Activated naive CD4-positive, alpha-beta T cell treated with anti-CD3 and anti-CD28 coated beads, Interleukin-2, amount 10 ng/mL, durations not matched to agents 5 hours and 36 hours (primary cell): ENCODE measurements around the gene LAMA5. TPM values are rescaled to one million over a fixed set of nuclear protein-coding genes. Genes with fewer than 3 reads are reported as not detected.

Experiments used
- microRNA-seq: library from miRNA; unstranded; fragments of <30 nt; microRNA quantifications from one replicate; pipeline ENCODE4 v1.2.0, GENCODE V29; 2022; ENCODE audit warnings: borderline microRNAs expressed, borderline replicate concordance
- total RNA-seq, 2 experiments: library from RNA; stranded (reverse); gene quantifications; one replicate each; pipeline ENCODE4 v1.2.3, GENCODE V29; 2021

Gene LAMA5, protein sequence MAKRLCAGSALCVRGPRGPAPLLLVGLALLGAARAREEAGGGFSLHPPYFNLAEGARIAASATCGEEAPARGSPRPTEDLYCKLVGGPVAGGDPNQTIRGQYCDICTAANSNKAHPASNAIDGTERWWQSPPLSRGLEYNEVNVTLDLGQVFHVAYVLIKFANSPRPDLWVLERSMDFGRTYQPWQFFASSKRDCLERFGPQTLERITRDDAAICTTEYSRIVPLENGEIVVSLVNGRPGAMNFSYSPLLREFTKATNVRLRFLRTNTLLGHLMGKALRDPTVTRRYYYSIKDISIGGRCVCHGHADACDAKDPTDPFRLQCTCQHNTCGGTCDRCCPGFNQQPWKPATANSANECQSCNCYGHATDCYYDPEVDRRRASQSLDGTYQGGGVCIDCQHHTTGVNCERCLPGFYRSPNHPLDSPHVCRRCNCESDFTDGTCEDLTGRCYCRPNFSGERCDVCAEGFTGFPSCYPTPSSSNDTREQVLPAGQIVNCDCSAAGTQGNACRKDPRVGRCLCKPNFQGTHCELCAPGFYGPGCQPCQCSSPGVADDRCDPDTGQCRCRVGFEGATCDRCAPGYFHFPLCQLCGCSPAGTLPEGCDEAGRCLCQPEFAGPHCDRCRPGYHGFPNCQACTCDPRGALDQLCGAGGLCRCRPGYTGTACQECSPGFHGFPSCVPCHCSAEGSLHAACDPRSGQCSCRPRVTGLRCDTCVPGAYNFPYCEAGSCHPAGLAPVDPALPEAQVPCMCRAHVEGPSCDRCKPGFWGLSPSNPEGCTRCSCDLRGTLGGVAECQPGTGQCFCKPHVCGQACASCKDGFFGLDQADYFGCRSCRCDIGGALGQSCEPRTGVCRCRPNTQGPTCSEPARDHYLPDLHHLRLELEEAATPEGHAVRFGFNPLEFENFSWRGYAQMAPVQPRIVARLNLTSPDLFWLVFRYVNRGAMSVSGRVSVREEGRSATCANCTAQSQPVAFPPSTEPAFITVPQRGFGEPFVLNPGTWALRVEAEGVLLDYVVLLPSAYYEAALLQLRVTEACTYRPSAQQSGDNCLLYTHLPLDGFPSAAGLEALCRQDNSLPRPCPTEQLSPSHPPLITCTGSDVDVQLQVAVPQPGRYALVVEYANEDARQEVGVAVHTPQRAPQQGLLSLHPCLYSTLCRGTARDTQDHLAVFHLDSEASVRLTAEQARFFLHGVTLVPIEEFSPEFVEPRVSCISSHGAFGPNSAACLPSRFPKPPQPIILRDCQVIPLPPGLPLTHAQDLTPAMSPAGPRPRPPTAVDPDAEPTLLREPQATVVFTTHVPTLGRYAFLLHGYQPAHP (N-terminal part only)
- 1 to 10 TPM in 1 of 2 experiments, under 1 TPM in 1; 0.94 to 1.2 TPM for total RNA-seq

GRCh38 chr20:62367136-62367632, at the start of gene LAMA5:
LAMA5 (minus strand) TSS chr20:62367312; CDS start chr20:62367245, 67 bp downstream.

DNA sequence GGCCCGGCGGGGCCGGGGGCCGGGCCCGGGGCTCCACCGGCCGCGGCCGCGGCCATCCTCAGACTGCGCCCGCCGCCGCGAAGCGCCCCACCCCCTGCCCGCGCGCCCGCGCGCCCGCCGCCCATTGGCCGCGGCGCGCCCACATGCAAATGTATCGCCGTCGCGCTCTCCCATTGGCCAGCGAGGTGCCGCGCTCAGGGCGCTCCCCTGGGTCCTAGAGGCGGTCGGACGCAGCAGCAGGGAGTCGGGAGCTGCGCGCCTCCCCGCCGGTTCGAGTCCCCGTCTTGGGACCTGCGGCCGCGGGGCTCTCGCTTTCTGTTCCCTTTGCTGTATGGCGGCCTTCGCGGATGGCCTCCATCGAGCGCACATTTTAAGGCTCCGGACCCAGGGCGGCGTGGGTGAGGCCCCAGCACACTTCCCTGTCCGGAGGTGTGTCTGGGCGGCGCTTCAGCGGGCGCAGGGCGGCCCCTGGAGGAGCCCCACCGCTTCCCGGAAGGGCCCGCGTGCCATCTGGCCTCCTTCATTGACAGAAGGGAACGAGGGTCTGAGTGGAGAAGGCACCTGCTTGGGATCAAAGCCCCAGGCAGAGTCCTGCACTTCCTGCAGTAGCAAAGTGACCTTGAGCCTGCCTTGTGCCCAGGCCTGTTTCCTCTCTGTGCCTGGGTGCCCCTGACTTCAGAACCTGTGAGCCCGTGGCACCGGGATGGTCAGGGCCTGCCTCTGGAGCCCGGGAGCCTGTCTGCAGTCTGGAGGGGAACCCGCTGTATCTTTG, 40.3 kb upstream of the LAMA5 start, which contains the start of gene CABLES2:
TSS of gene CABLES2 (minus strand) at position 65 of the 772 bp plus-strand sequence. CDS start at position 56, 9 bp downstream.

DNA sequence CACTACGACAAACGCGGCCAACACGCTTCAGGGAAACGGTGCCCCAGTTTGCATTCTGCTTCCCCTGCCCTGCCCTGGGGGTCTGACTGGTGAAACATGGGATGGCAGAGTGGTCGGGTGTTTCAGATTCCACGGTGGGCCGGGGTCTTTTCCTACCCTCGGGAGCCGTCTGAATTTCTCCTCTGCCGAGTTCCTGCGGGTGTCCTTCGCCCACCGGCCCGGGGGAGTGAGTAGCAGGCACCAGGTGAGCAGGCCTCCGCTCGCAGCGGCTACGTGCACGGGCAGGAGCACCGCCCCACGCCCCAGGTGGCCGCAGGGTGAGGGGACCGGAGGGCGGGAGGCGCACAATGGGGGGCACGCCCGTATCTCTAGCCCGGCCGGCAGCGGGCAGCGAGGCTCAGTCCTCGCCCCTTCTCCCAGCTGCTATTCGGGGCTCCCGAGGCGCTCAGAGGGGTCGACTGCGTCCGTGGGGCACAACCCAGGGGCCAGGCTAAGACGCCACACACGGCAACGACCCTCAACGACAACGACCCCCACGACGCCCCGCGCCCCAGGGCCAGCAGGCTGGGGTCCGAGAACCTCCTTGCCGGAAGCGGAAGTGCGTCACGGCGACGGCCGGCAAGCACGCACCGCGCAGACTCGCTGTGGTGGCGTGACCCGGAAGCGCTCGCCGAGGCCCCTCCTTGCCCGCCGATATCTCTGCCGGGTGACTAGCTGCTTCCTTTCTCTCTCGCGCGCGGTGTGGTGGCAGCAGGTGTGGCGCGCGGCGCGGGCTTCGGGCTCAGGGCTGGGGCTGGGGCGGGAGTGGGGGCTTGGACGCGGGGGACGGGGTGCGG, 19.5 kb upstream of the LAMA5 start, which contains the start of gene RPS21:
TSS of gene RPS21 (plus strand) at position 721 of the 836 bp plus-strand sequence. CDS start 236 bp downstream, outside the sequence.

DNA sequence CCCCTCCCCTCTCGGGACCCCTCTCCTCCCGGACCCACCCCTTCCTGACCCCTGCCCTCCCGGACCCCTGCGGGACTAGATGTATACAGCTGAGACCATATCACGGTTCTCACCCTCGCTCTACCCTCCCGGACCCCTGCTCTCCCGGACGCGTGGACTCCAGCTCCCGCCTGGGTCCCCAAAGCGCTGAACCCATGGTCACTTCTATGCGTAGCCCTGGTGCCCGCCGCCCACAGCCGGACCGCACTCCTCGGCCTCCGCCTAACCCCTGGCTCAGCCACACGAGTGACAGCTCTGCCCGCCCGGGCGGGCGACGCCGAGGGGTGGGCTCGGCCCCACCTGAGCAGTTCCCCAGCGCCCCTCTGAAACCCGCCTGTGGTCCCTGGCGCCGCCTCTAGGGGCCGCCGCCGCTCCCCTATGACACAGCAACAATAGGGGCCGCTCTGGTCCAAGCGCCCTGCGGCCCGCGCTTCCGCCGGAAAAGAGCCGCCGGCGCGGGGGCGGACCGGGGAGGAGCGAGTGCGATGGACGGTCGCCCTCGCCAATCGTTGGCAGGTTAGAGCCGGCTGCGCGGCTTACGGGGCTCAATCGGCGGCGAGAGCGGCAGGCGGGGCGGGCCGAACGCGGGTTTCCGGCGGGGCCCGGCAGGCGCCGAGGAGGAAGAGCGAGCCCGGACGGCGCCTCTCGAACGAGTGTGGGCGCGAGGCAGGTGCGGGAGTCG, 64.6 kb downstream of the LAMA5 start, which contains the start of gene ADRM1:
TSS of gene ADRM1 (plus strand) at position 657 of the 721 bp plus-strand sequence. CDS start 572 bp downstream, outside the sequence.

Small RNAs within 50 kb of the gene (microRNA-seq; reads per million reads assigned to microRNA genes)
- not detected for gene MIR4758

Other genes with a start within 250 kb of the LAMA5 start
- 10 to 100 TPM; 46.3 to 46.4 TPM for gene LSM14B, start 244.8 kb downstream of the LAMA5 start, total RNA-seq
- gene PSMA7, start 223.9 kb downstream of the LAMA5 start, total RNA-seq, result 100 to 1,000 TPM; 235 to 248 TPM
- 10 to 100 TPM; 16.9 to 18.0 TPM for gene SS18L1, start 223.5 kb downstream of the LAMA5 start, total RNA-seq
- gene MTG2, start 184.3 kb downstream of the LAMA5 start, total RNA-seq, result 10 to 100 TPM; 25.1 to 27.7 TPM
- gene HRH3, start 147.0 kb downstream of the LAMA5 start, total RNA-seq, result not detected
- gene OSBPL2, start 128.8 kb downstream of the LAMA5 start, total RNA-seq, result 10 to 100 TPM; 34.5 to 37.3 TPM
- gene ADRM1, start 64.3 kb downstream of the LAMA5 start, total RNA-seq, result 10 to 100 TPM; 68.2 to 69.4 TPM
- gene RPS21, start 19.8 kb upstream of the LAMA5 start, total RNA-seq, result 1,000 to 10,000 TPM; 2,736 to 2,757 TPM
- gene CABLES2, start 40.0 kb upstream of the LAMA5 start, total RNA-seq, result 10 to 100 TPM; 11.7 to 12.4 TPM
- gene RBBP8NL, start 60.2 kb upstream of the LAMA5 start, total RNA-seq, result not detected
- gene GATA5, start 108.7 kb upstream of the LAMA5 start, total RNA-seq, result not detected